GM12865 (cell line): Measurements from ENCODE around the gene MORN4.
A peak's percentile ranks its signal among the peaks of the same experiment; 100 is the strongest.

Source experiments
- DNase-seq: peaks from one replicate; pipeline ENCODE4 v3.0.0; 2010; ENCODE audit warnings: low read depth
- H3K4me3 ChIP-seq: 2 replicates; pipeline ENCODE4 v1.5.1; 2011; ENCODE audit warnings: mild to moderate bottlenecking, low read depth, low read length, control low read depth
- CTCF ChIP-seq: IDR thresholded peaks from 2 replicates; pipeline ENCODE4 v1.5.1; 2011; ENCODE audit warnings: low read length, control low read depth, low read depth, inconsistent platforms; ENCODE audit not compliant: insufficient read depth; ENCODE audit errors: missing control alignments

Gene MORN4

DNA sequence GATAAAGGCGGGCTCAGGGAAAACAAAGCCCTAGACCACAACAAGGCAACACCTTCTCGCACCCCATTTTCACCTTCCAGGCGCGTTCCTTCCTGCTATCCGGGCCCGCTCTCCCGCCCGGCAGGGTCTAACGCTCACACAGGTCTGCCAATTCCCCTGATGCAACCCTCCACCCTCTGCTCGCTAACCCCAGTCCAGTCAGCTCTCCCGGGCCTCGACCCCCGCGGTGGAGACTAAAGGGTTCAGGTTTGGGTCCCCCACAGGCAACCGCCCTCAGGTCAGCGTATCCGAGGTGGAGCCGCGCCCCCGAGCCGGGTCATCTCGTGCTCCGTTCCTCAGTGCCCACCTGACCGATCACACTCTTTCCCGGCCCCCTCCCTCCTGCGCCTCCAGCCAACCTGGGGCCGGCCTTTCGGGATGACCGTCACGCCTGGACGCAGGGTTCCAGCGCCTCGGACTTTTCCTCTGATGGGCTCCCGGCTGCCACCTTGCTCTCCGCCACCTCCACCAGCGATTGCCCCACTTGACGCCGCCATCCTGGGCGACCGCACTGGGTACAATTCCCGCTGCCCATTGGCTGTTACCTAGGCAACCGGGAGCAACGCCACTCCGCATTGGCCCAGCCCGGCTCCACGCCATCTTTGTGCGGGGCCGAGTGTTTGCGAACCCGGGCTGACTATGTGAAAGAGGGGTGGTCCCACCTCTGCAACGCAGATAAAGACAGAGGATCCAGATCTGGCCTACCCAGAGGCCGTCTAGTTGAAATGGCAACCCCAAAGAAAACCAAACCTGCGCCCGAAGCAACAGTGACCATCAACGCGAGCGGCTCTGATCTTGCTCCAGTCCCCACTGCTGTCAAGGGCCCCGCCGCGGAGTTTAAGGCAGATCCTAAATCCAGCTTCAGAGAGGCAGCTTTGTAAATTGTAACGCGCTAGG lies at the start of gene MORN4:
Gene MORN4 (minus strand): TSS at position 552 of the 936 bp plus-strand sequence. CDS start 13,847 bp downstream, outside the sequence.
- peak within 1 kb of the TSS; percentile 91 for H3K4me3 ChIP-seq
- DNase-seq = peak; percentile 93
- no peak for TF ChIP-seq CTCF

DNA sequence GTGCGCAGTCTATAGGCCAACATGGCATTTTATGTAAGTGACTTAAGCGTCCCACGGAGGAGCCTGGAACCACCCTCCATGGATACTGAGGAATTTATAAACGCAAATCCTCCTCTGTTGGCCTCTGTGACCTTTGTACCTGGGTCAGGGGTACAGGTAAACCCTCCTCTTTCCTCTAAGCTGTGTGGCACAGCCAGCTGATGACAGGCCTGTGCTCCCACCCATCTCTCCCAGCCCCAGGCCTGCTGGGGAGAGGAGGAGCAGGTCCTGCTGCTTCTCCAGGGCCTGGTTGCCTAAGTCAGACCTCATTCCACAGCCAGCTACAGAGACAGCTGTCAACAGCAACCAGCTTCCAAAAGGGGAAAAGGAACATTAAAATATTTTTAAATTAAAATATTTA lies 48.7 kb upstream of the MORN4 start:
- DNase-seq = no peak
- TF ChIP-seq CTCF = no peak
- no peak overlapping the region for H3K4me3 ChIP-seq

DNA sequence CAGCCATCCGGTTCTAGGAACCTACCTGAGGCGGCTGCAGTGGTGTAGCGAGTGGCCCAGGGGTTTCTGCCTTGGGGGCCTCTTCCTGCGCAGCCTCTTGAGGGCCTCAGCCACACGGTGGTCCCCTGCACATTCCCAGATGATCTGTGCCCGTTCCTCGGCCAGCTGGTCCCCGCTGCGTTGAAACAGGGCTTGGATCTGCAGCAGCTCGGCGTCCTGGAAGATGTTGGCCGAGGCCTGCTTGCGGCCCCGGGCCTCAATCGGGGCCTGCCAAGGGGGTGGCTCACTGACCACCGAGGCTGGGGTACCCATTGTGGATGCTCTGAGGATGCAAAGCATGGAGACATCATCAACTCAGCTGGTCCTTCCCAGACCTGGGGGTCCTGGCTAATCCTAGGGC lies 46.3 kb upstream of the MORN4 start:
- TF ChIP-seq CTCF = no peak
- no peak for DNase-seq
- H3K4me3 ChIP-seq = no peak overlapping the region

DNA sequence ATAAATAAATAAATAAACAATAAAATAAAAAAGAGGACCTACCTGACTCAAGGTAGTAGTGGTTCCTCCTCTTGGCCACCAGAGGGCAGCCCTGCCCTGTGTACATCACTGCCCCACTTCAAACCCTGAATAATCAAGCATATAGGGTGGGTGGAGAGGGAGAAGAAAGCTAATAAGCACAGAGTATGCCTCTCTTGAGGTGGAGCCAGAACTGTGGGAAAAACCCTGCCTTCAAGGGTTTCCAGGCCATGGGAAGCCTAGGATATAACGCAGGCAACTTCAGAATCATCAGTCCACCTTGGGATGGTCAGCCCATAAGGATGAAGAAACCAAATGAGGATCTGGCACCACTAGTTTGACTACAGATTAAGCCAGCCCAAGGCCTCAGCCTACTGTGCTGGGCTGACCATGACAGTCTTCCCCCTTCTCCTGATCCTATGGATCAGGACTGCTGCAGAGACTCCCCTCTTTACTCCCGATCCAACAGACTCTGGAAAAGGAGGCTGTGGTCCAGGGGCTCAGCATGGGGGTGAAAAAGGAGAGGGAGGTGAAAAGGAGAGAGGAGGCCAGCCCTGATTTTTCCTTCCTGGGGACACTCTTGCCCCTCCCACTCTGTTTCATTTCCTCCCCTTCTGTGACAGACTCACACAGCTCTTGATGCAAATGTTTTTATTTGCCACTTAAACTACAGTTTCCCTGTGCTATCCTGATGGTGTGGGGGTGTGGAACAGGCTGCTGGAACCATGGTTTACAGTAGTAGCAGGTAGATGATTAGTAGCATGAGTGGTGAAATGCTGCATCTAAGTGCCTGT lies 43.7 kb upstream of the MORN4 start:
- DNase-seq = peak; percentile 66
- TF ChIP-seq CTCF = peak; percentile 88
- no peak overlapping the region for H3K4me3 ChIP-seq

- no peak for DNase-seq
- TF ChIP-seq CTCF = no peak
- H3K4me3 ChIP-seq = no peak overlapping the region
Observed at GRCh38 chr10:97675222-97675621, 41.9 kb upstream of the MORN4 start.

DNA sequence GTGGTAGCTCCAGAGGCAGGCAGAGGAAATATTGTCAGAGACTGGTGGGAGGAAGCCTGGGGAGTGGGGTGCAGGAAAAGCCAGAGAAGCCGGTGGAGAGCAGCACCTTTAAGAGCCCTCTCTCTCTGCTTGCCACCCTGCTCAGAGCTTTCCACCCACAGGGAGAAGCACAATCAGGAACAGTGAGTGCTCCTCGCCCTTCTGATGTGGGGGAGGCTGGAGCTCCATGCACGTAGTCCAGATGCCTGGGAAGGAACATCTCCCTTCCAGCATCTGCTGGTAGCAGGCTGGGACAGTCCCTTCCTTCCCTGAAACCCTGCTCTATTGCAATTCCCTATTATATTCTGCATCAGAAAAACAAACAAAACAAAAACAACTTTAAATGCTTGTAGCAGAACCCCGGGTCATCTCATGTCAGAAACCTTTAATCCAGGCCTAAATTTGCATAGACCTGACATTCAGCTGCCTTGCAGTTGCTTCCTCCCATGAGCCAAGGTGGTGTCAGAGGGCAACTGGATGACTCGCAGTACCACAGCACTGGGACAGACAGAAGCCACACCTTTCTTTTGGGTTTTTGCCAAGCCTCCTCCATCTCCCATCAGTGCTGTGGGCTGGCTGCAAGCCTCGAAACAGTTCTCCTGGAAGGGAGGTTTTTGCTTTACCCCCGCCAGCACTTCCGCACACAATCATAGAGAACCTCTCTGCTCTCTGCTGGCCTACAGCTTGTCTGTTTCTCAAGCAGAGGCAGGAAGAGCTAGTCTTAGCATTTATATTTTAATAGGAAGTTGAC lies 40.6 kb upstream of the MORN4 start:
- DNase-seq = no peak
- no peak overlapping the region for H3K4me3 ChIP-seq
- no peak for TF ChIP-seq CTCF
